Measurements from ENCODE around the gene METAP2. TPM values are rescaled to one million over a fixed set of nuclear protein-coding genes. Genes with fewer than 3 reads are reported as not detected.
A peak's percentile ranks its signal among the peaks of the same experiment; 100 is the strongest.
"Not testable (repeated sequence)": the region's sequence is repeated elsewhere in the genome, so short reads cannot be mapped to it uniquely, and the experiment has no call there.

METAP2 gene
- total RNA-seq, 1 donor from 2014 or later, result 62.6 TPM

DNA sequence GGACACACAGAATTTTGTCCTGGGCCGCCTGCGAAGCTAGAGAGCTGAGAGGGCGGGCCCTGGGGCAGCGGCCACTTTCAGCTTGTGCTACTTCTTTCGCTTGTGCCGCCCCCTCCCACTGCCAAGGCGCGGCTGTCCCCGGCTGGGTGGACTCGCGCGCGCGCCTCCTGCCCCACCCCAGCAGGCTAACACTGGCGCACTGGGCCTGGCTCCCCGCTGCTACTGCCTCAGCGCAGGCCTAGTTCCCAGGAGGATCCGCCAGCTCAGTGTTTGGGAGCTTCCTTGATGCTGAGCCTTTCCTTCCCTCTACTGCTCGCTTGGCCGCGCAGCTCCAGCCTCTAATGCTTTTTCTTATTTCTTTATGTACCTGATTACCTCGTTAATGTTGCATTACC lies 27.4 kb upstream of the METAP2 start:
- intact Hi-C loops (cut with DNase I), result no loop called here
- no peaks in the 10 kb centered on the region for H3K27me3 ChIP-seq
- peaks cover 8% of the 10 kb centered on the region for H3K4me1 ChIP-seq
- H3K27ac ChIP-seq, result peak overlapping the region; percentile 33
- H3K36me3 ChIP-seq, result no peaks in the 10 kb centered on the region
- H3K4me3 ChIP-seq, result peak overlapping the region; percentile 15
- H3K9me3 ChIP-seq, result no peaks in the 10 kb centered on the region
- TF ChIP-seq POLR2AphosphoS5 (IDR thresholded peaks at IDR 0.05; ENCODE audit: insufficient read depth in 1 of 2, low read depth in 1 of 2), result no peak
- TF ChIP-seq CTCF (IDR thresholded peaks at IDR 0.05), result no peak
- TF ChIP-seq POLR2A (IDR thresholded peaks at IDR 0.05), result no peak
- no peak for DNase-seq (ENCODE audit: extremely low spot score in 2 of 2)

DNA sequence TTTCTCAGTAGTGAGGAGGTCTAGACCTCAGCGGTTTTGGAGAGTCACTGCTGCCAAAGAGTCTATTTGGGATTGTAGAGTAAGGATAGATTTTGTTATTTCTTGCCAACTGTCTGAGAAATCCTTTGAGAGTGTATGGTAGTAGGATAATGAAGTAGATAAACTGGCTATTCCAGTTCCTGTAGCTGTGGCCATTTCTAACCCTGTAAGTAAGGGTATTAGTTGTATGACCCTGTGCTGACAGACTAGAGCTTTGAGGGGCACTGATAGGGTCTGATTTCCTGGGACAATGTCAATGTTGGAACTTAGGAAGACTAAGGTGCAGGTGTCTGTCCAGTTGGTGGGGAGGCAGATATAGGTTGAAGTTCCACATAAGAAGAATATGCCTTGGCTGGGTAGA lies 24.3 kb upstream of the METAP2 start:
- H3K36me3 ChIP-seq; H3K4me3 ChIP-seq; H3K27me3 ChIP-seq; intact Hi-C loops (cut with DNase I); DNase-seq (ENCODE audit: extremely low spot score in 2 of 2); H3K27ac ChIP-seq; H3K4me1 ChIP-seq; H3K9me3 ChIP-seq: not testable (repeated sequence)

DNA sequence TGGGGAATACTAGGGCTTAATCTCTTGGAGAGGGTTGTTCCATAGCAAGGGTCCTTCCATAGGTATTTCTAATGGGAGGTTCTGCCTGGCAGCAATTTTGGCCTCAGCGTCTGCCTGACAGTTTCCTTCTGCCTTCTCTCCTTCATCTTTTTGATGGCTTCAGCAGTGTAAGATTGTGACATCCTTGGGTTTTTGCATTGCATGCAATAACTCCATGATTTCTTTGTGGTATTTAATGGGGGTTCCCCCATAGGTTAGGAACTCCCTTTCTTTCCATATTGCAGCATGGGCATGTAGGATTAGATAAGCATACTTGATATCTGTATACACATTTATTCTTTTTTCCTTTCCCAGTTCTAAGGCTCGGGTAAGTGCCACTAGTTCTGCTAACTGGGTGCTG lies 21.5 kb upstream of the METAP2 start:
- H3K27ac ChIP-seq; intact Hi-C loops (cut with DNase I); H3K9me3 ChIP-seq; H3K27me3 ChIP-seq; DNase-seq (ENCODE audit: extremely low spot score in 2 of 2); H3K36me3 ChIP-seq; H3K4me3 ChIP-seq; H3K4me1 ChIP-seq: not testable (repeated sequence)

DNA sequence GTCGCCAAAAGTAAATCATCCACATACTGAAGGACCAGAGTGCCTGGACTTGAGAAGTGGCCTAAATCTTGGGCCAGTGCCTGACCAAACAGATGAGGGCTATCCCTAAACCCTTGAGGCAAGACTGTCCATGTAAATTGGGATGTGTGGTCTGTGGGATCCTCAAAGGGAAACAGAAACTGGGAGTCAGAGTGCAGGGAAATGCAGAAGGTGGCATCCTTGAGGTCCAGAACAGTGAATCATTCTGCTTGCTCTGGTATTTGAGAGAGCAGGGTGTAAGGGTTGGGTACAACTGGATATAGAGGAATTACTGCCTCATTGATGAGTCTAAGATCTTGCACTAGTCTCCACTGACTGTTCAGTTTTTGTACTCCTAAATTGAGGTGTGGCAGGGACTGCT lies 20.1 kb upstream of the METAP2 start:
- DNase-seq (ENCODE audit: extremely low spot score in 2 of 2); H3K4me3 ChIP-seq; H3K27me3 ChIP-seq; intact Hi-C loops (cut with DNase I); H3K36me3 ChIP-seq; H3K4me1 ChIP-seq; H3K27ac ChIP-seq: not testable (repeated sequence)
- H3K9me3 ChIP-seq, result peaks cover 15% of the 10 kb centered on the region

- H3K4me1 ChIP-seq; H3K36me3 ChIP-seq; DNase-seq (ENCODE audit: extremely low spot score in 2 of 2); H3K27me3 ChIP-seq; H3K27ac ChIP-seq; intact Hi-C loops (cut with DNase I); H3K4me3 ChIP-seq: not testable (repeated sequence)
- peaks cover 15% of the 10 kb centered on the region for H3K9me3 ChIP-seq
Measured at GRCh38 chr12:95454780-95455215, 19.2 kb upstream of the METAP2 start.

- intact Hi-C loops (cut with DNase I); H3K36me3 ChIP-seq; H3K4me3 ChIP-seq; DNase-seq (ENCODE audit: extremely low spot score in 2 of 2); H3K4me1 ChIP-seq; H3K27me3 ChIP-seq; H3K27ac ChIP-seq: not testable (repeated sequence)
- peaks cover 15% of the 10 kb centered on the region for H3K9me3 ChIP-seq
Measured at GRCh38 chr12:95457605-95458004, 16.3 kb upstream of the METAP2 start.

GRCh38 chr12:95458761-95459160 lies 15.2 kb upstream of the METAP2 start:
- Histone ChIP-seq H3K4me3 (no peak overlapping the region), H3K27me3 (no peaks in the 10 kb centered on the region), H3K4me1 (no peaks in the 10 kb centered on the region), H3K27ac (no peak overlapping the region), H3K9me3 (peaks cover 15% of the 10 kb centered on the region), H3K36me3 (no peaks in the 10 kb centered on the region)
- no peak for TF ChIP-seq POLR2AphosphoS5 (IDR thresholded peaks at IDR 0.05; ENCODE audit: insufficient read depth in 1 of 2, low read depth in 1 of 2)
- no peak for TF ChIP-seq CTCF (IDR thresholded peaks at IDR 0.05)
- no peak for TF ChIP-seq POLR2A (IDR thresholded peaks at IDR 0.05)
- intact Hi-C loops (cut with DNase I), result no loop called here
- DNase-seq (ENCODE audit: extremely low spot score in 2 of 2), result no peak

GRCh38 chr12:95459310-95459709 lies 14.6 kb upstream of the METAP2 start:
- Histone ChIP-seq H3K27ac (no peak overlapping the region), H3K27me3 (no peaks in the 10 kb centered on the region), H3K36me3 (no peaks in the 10 kb centered on the region), H3K9me3 (peaks cover 15% of the 10 kb centered on the region), H3K4me3 (no peak overlapping the region), H3K4me1 (no peaks in the 10 kb centered on the region)
- TF ChIP-seq CTCF (IDR thresholded peaks at IDR 0.05) (no peak), POLR2AphosphoS5 (IDR thresholded peaks at IDR 0.05; ENCODE audit: insufficient read depth in 1 of 2, low read depth in 1 of 2) (no peak), POLR2A (IDR thresholded peaks at IDR 0.05) (no peak)
- intact Hi-C loops (cut with DNase I), result no loop called here
- no peak for DNase-seq (ENCODE audit: extremely low spot score in 2 of 2)
